ENCODE measurements around the gene BCL2L12.

GRCh38 chr19:49676784-49677230 is 11.1 kb downstream of the BCL2L12 start:
- TF ChIP-seq CTCF (IDR thresholded peaks at IDR 0.05), result no peak
- no peak for TF ChIP-seq POLR2A (IDR thresholded peaks at IDR 0.05)
